HepG2 (cell line): ENCODE measurements around the gene GPBP1. TPM values are rescaled to one million over a fixed set of nuclear protein-coding genes. Genes with fewer than 3 reads are reported as not detected.

Source experiments
- CEBPB ChIP-seq: IDR thresholded peaks from 2 replicates; pipeline ENCODE4 v1.6.1; 2011; ENCODE audit warnings: low read depth, low read length, improper control_type of control experiment, borderline replicate concordance
- FOXO1 ChIP-seq: sonication (generic); formaldehyde crosslinking; IDR thresholded peaks from 2 replicates; pipeline ENCODE4 v1.4.0; 2020; ENCODE audit warnings: missing genetic modification reagents
- MED13 ChIP-seq: sonication (generic); formaldehyde crosslinking; IDR thresholded peaks from 2 replicates; pipeline ENCODE4 v1.5.0; 2020; ENCODE audit warnings: missing genetic modification reagents
- MTA3 ChIP-seq: sonication (generic); formaldehyde crosslinking; IDR thresholded peaks from 2 replicates; pipeline ENCODE4 v1.4.0; 2020; ENCODE audit warnings: missing genetic modification reagents
- MXD3 ChIP-seq: IDR thresholded peaks from 2 replicates; pipeline ENCODE4 v1.6.1; 2016; ENCODE audit warnings: mild to moderate bottlenecking, missing biosample characterization, missing genetic modification reagents
- NBN ChIP-seq: fragments of 450-650 bp; conservative IDR thresholded peaks from 2 replicates; pipeline ENCODE4 v1.6.1; 2017
- NCOA1 ChIP-seq: sonication (generic); formaldehyde crosslinking; IDR thresholded peaks from 2 replicates; pipeline ENCODE4 v1.9.0; 2021; ENCODE audit warnings: missing genetic modification reagents
- PRPF4 ChIP-seq: fragments of 200-400 bp; formaldehyde crosslinking; IDR thresholded peaks from 2 replicates; pipeline ENCODE4 v1.6.1; 2016; ENCODE audit warnings: low read length, low read depth; ENCODE audit not compliant: poor library complexity, severe bottlenecking
- SRSF1 ChIP-seq: fragments of 200-400 bp; formaldehyde crosslinking; optimal IDR thresholded peaks from 2 replicates; pipeline ENCODE3; 2017; ENCODE audit warnings: mild to moderate bottlenecking, low read depth, low read length, moderate library complexity
- TMF1 ChIP-seq: sonication (generic); formaldehyde crosslinking; IDR thresholded peaks from 2 replicates; pipeline ENCODE4 v1.8.1; 2022; ENCODE audit warnings: low read depth, missing genetic modification reagents
- YY1 ChIP-seq: IDR thresholded peaks from 2 replicates; pipeline ENCODE4 v1.6.1; 2011; ENCODE audit warnings: low read length, low read depth, moderate library complexity, mild to moderate bottlenecking; ENCODE audit not compliant: insufficient read depth, insufficient replicate concordance
- ZBTB4 ChIP-seq: sonication (generic); formaldehyde crosslinking; IDR thresholded peaks from 2 replicates; pipeline ENCODE4 v1.4.0; 2020; ENCODE audit warnings: missing genetic modification reagents, mild to moderate bottlenecking, borderline replicate concordance
- ZNF367 ChIP-seq: sonication (generic); formaldehyde crosslinking; IDR thresholded peaks from 2 replicates; pipeline ENCODE4 v1.4.0; 2020; ENCODE audit warnings: missing genetic modification reagents, borderline replicate concordance
- ZNF446 ChIP-seq: sonication (generic); formaldehyde crosslinking; IDR thresholded peaks from 2 replicates; pipeline ENCODE4 v1.5.0; 2020; ENCODE audit warnings: mild to moderate bottlenecking, missing genetic modification reagents
- ZNF550 ChIP-seq: sonication (generic); formaldehyde crosslinking; IDR thresholded peaks from 2 replicates; pipeline ENCODE4 v1.4.0; 2020; ENCODE audit warnings: mild to moderate bottlenecking, missing genetic modification reagents, borderline replicate concordance
- ZNF605 ChIP-seq: sonication (generic); formaldehyde crosslinking; IDR thresholded peaks from 2 replicates; pipeline ENCODE4 v1.8.0; 2022; ENCODE audit warnings: mild to moderate bottlenecking, missing genetic modification reagents
- polyA plus RNA-seq, 8 experiments: library from polyadenylated mRNA; depleted of rRNA in 3 of 8; stranded (reverse) in 7 of 8; unstranded in 1 of 8; fragments of >200 nt; fragmentation: Illumina TruSeq in 4 of 8; extraction: Trizol in 4 of 8; gene quantifications; 2 replicates each; pipeline versions ENCODE4 v1.2.1 to v1.2.3, GENCODE V29; 2011 to 2016; ENCODE audit warnings: low read depth in 4 of 8, missing spikeins in 1 of 8, mixed read lengths in 1 of 8; ENCODE audit not compliant: insufficient read depth in 1 of 8
- total RNA-seq, 5 experiments: library from RNA; depleted of rRNA; stranded (reverse); fragments of >200 nt; fragmentation: Illumina TruSeq; extraction: Trizol; gene quantifications; 2 replicates each; pipeline ENCODE4 v1.2.3, GENCODE V29; 2016; ENCODE audit warnings: low read depth in 1 of 5
- TF ChIP-seq, protein P1 (sequence below): sonication (generic); formaldehyde crosslinking; IDR thresholded peaks from 2 replicates; pipeline ENCODE4 v1.4.0; 2020; ENCODE audit warnings: mild to moderate bottlenecking, missing genetic modification reagents, borderline replicate concordance
- TF ChIP-seq, protein P2 (sequence below): sonication (generic); formaldehyde crosslinking; IDR thresholded peaks from 2 replicates; pipeline ENCODE4 v1.5.0; 2020; ENCODE audit warnings: missing genetic modification reagents, mild to moderate bottlenecking, borderline replicate concordance

The GPBP1 gene
- total and polyA plus RNA-seq, 2 of the 13 experiments (the other 11 are each of a cell fraction or from before 2014, with no cell fraction given) = 27.1 to 72.2 TPM

DNA sequence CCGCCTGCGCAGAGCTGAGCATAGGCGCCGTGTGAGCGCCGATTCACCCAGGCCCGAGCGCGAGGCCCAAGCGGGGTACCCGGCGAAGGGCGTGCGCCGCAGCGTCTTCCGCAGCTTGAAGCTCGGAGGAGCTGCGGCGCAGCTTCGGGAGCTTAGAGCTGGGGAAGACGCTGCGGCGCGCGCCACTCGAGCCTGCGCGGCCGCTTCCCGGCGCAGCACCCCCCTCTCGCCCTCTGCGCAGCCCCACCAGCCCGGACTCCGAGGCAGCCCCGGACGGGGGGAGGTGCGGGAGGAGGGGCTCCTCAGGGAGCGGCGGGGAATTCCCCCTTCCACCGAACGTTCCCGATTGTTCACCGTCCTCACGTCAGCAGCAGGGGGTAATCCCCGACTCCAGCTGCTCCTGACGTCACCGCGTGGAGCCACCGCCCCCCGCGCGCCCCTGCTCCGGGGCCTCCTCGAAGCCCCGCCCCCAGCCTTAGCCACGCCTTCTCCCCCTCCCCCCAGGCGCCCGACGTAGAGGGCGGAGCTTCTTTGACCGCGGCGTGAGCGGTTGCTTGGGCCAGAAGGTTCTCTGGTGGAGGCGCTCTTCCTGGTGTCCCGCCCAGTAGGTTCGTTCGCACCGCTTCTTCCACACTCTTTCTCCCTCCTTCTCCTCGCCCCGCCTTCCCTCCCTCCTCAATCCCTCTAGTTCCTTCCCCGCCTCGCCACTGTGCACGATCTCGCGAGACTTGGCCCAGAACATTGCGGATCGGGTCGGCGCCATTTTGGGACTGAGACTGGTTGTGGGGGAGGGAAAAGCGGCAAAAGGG, at the start of gene GPBP1 (continued):
- TF ChIP-seq, protein P1, sequence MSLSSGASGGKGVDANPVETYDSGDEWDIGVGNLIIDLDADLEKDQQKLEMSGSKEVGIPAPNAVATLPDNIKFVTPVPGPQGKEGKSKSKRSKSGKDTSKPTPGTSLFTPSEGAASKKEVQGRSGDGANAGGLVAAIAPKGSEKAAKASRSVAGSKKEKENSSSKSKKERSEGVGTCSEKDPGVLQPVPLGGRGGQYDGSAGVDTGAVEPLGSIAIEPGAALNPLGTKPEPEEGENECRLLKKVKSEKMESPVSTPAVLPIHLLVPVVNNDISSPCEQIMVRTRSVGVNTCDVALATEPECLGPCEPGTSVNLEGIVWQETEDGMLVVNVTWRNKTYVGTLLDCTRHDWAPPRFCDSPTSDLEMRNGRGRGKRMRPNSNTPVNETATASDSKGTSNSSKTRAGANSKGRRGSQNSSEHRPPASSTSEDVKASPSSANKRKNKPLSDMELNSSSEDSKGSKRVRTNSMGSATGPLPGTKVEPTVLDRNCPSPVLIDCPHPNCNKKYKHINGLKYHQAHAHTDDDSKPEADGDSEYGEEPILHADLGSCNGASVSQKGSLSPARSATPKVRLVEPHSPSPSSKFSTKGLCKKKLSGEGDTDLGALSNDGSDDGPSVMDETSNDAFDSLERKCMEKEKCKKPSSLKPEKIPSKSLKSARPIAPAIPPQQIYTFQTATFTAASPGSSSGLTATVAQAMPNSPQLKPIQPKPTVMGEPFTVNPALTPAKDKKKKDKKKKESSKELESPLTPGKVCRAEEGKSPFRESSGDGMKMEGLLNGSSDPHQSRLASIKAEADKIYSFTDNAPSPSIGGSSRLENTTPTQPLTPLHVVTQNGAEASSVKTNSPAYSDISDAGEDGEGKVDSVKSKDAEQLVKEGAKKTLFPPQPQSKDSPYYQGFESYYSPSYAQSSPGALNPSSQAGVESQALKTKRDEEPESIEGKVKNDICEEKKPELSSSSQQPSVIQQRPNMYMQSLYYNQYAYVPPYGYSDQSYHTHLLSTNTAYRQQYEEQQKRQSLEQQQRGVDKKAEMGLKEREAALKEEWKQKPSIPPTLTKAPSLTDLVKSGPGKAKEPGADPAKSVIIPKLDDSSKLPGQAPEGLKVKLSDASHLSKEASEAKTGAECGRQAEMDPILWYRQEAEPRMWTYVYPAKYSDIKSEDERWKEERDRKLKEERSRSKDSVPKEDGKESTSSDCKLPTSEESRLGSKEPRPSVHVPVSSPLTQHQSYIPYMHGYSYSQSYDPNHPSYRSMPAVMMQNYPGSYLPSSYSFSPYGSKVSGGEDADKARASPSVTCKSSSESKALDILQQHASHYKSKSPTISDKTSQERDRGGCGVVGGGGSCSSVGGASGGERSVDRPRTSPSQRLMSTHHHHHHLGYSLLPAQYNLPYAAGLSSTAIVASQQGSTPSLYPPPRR = peak; percentile 61; the same call in 1 of the 2 replicates
- 0 out of 2 replicates have a peak, but pooled peaks have one; percentile 76 for TF ChIP-seq MXD3 (CRISPR knock-in tag)
- peak; percentile 95 for TF ChIP-seq YY1
- no peak for TF ChIP-seq TMF1 (CRISPR knock-in tag)
- TF ChIP-seq MED13 = 0 out of 2 replicates have a peak, but pooled peaks have one; percentile 70
- TF ChIP-seq, protein P2, sequence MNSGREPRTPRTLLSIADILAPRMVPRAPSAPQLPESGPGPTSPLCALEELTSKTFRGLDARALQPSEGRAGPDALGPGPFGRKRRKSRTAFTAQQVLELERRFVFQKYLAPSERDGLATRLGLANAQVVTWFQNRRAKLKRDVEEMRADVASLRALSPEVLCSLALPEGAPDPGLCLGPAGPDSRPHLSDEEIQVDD (CRISPR knock-in tag) = no peak
- no peak for TF ChIP-seq ZBTB4
- TF ChIP-seq ZNF367 (CRISPR knock-in tag) = 0 out of 2 replicates have a peak, but pooled peaks have one; percentile 26
- TF ChIP-seq FOXO1 (CRISPR knock-in tag) = no peak; the same call in 1 of the 2 replicates
- no peak for TF ChIP-seq NBN
- TF ChIP-seq ZNF550 (CRISPR knock-in tag) = no peak
- peak; percentile 64; the same call in 1 of the 2 replicates for TF ChIP-seq NCOA1 (CRISPR knock-in tag)
- no peak for TF ChIP-seq MTA3 (CRISPR knock-in tag)
- TF ChIP-seq CEBPB = no peak
- TF ChIP-seq SRSF1 = peak; percentile 71
- no peak for TF ChIP-seq PRPF4
- 0 out of 2 replicates have a peak, but pooled peaks have one; percentile 67 for TF ChIP-seq ZNF446 (CRISPR knock-in tag)
- no peak for TF ChIP-seq ZNF605 (CRISPR knock-in tag)
